Epithelial cell of proximal tubule (primary cell): ENCODE data around the gene KIFC3. TPM values are rescaled to one million over a fixed set of nuclear protein-coding genes. Genes with fewer than 3 reads are reported as not detected.

Source experiments
- DNase-seq: peaks from one replicate; pipeline ENCODE4 v3.0.0-alpha.2; 2011; ENCODE audit warnings: low read depth
- H3K4me3 ChIP-seq: 2 replicates; pipeline ENCODE4 v1.5.1; 2011; ENCODE audit warnings: low read depth, mild to moderate bottlenecking, low read length
- total RNA-seq: library from RNA; depleted of rRNA; stranded (reverse); fragments of >200 nt; gene quantifications from 2 replicates; pipeline ENCODE4 v1.2.3, GENCODE V29; 2015
- TF ChIP-seq, protein P1 (sequence below): conservative IDR thresholded peaks from 2 replicates; pipeline ENCODE4 v1.5.1; 2012; ENCODE audit warnings: low read depth, mild to moderate bottlenecking, low read length

The KIFC3 gene
- total RNA-seq, 1 donor from 2014 or later = 86.0 TPM

DNA sequence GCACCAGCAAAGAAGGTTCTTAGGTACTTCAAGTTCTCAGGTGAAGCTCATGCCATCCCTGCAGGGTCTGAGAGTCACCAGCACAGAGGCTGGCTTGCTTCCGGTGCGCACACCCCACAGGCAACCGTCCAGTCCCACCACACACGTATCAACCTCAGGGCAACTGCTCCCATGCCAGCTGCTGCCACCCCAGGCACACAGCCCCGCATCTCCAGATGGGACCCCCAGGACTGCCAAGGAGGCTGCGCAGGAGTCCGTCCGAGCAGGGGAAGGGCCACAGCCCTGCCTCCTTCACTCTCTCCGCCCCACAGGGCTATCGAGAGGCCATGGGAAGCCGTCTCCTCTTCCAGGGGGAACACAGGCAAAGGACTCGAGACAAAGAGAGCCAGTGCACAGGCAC, 13.3 kb downstream of the KIFC3 start:
- no peak for DNase-seq
- TF ChIP-seq, protein P1, sequence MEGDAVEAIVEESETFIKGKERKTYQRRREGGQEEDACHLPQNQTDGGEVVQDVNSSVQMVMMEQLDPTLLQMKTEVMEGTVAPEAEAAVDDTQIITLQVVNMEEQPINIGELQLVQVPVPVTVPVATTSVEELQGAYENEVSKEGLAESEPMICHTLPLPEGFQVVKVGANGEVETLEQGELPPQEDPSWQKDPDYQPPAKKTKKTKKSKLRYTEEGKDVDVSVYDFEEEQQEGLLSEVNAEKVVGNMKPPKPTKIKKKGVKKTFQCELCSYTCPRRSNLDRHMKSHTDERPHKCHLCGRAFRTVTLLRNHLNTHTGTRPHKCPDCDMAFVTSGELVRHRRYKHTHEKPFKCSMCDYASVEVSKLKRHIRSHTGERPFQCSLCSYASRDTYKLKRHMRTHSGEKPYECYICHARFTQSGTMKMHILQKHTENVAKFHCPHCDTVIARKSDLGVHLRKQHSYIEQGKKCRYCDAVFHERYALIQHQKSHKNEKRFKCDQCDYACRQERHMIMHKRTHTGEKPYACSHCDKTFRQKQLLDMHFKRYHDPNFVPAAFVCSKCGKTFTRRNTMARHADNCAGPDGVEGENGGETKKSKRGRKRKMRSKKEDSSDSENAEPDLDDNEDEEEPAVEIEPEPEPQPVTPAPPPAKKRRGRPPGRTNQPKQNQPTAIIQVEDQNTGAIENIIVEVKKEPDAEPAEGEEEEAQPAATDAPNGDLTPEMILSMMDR = no peak
- H3K4me3 ChIP-seq = no peak overlapping the region

DNA sequence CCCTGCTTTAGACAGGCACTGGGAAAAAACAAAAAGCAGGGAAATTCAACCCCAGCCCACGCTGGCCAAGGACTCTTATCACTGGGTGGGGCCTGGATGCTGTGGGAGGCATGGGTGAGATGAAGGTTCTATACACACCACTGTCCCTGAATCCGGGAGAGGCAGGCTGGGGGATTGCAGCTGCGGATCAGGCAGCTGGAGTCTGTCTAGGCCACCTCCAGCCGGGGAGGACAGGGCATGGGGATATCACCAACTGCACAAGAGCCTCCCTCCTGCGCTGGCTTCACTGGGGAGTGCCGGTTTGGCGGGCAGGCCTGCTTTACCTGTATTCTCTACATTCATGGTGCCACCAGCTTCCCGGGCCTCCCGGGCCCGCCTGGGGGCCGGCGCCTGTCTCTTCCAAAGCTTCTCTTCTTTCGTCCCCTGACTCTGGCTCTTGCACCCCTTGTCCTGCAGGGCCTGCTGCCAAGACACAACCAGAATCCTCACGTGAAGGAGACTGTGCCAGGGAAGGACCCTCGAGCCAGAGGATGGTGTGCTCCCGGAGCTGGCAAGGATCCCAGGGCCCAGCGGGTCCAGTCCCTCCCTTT, 13.9 kb downstream of the KIFC3 start:
- DNase-seq = no peak
- TF ChIP-seq, protein P1 = no peak
- H3K4me3 ChIP-seq = no peak overlapping the region

DNA sequence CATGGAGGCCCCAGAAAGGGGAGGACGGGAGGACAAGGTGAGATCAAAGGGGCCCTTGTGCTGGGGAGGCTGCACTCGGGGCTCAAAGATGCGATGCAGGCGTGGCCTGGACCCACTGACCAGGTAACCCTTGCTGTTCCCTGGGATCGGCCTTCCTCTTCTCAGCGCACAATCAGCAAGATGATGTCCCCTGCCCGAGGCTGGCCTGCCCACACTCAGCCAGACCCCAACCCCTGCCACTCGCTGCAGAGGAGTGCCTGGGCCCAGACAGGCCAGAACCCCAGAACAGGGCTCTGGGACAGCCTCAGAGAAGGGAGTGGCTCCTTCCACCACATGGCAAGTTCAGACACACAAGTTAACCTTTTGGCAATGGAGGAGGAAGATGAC, 14.8 kb downstream of the KIFC3 start:
- DNase-seq = no peak
- H3K4me3 ChIP-seq = no peak overlapping the region
- TF ChIP-seq, protein P1 = no peak

DNA sequence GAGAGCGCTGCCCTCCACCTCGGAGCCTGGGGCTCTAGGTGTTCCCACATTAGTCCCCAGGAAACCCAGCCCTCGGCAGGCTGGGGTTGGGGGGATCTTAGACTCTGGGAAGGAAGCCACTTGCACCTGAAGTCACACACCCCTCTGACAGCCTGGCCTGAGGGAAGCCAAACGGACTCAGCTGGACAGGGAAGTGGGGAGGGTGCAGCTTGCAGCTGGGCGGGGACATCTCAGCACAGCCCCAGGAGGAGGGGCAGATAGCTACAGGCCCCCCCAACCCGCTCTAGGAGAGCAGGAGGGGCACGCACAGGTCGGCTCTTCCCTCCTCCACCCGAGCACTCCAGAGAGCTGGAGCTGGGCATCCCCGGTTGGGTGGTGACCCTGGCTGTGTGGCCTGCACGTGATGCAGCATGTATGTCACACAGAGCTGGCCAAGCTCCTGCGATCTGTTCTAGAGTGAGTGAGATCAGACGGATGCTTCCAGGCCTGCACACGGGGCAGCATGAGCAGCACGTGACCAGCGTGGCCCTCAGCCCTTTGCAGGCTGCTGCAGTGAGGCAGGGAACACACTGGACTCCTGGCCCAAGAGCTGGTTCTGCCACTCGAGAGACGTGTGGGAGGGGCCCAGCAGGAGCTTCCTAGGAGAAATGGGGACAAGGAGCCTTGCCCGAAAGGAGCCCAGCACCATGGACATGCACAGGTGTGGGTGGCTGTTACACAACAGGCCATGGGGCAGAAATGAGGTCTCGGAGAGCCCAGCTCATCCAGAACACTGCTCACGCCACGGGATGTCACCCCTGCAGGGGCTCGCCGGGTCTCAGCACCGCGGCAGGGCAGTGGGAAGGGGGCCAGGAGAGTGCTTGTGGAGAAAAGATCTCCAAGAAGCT, 15.4 kb downstream of the KIFC3 start:
- TF ChIP-seq, protein P1 = no peak
- DNase-seq = no peak
- H3K4me3 ChIP-seq = no peak overlapping the region

DNA sequence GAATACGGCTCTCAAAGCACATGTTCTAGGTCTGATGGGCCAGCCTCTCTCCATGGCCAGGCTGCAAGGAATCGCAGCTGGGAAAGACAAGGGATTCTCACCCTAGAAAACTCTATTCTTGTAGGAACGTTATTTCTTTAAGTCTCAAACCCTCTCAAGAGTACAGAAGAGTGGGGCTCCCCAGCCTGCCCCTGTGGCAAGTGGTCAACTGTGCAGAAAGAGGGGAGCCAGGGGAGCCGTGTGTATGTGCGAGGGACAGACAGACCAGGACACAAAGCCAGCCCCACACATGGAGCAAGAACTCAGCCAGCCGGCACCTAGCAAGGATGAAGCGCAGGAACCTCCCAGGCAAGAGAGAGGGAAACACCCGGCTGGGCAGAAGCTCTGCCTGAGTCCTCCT, 16.4 kb downstream of the KIFC3 start:
- TF ChIP-seq, protein P1 = no peak
- no peak overlapping the region for H3K4me3 ChIP-seq
- no peak for DNase-seq

DNA sequence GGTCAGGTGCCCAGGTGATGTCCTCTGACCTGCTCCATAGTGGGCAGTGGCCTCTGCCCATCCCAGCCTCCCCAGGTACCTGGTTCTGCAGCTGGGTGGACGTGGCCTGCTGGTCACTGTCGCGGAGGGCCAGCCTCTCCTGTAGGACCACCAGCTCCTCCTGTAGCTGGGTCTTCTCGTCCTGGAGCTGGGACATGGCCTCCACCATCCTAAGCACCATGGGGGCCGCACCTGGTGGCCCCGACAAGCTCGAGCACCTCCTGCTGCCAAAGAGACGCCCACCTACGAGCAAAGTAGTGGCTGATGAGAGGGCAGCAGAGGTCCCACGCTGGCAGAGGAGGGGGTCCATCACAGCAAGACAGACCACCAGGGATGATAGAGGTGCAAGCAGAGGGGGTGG, 16.9 kb downstream of the KIFC3 start:
- TF ChIP-seq, protein P1 = no peak
- H3K4me3 ChIP-seq = no peak overlapping the region
- DNase-seq = no peak
